HFF-Myc (cell line): ENCODE results near the gene KRT37.

ENCODE experiments used
- DNase-seq: peaks from one replicate; pipeline ENCODE4 v3.0.0-alpha.2; 2011; ENCODE audit warnings: low read depth; ENCODE audit errors: extremely low read depth
- H3K4me3 ChIP-seq: replicated peaks from 2 replicates; pipeline ENCODE4 v1.5.1; 2011; ENCODE audit warnings: low read depth, mild to moderate bottlenecking, control low read depth, low read length
- TF ChIP-seq, protein P1 (sequence below): IDR thresholded peaks from 2 replicates; pipeline ENCODE4 v1.5.1; 2012; ENCODE audit warnings: mild to moderate bottlenecking, low read depth, low read length, control low read depth; ENCODE audit errors: missing control alignments

Gene KRT37

GRCh38 chr17:41393826-41394225 lies 30.6 kb downstream of the KRT37 start:
- no peak for DNase-seq
- no peak overlapping the region for H3K4me3 ChIP-seq
- TF ChIP-seq, protein P1, sequence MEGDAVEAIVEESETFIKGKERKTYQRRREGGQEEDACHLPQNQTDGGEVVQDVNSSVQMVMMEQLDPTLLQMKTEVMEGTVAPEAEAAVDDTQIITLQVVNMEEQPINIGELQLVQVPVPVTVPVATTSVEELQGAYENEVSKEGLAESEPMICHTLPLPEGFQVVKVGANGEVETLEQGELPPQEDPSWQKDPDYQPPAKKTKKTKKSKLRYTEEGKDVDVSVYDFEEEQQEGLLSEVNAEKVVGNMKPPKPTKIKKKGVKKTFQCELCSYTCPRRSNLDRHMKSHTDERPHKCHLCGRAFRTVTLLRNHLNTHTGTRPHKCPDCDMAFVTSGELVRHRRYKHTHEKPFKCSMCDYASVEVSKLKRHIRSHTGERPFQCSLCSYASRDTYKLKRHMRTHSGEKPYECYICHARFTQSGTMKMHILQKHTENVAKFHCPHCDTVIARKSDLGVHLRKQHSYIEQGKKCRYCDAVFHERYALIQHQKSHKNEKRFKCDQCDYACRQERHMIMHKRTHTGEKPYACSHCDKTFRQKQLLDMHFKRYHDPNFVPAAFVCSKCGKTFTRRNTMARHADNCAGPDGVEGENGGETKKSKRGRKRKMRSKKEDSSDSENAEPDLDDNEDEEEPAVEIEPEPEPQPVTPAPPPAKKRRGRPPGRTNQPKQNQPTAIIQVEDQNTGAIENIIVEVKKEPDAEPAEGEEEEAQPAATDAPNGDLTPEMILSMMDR = no peak

DNA sequence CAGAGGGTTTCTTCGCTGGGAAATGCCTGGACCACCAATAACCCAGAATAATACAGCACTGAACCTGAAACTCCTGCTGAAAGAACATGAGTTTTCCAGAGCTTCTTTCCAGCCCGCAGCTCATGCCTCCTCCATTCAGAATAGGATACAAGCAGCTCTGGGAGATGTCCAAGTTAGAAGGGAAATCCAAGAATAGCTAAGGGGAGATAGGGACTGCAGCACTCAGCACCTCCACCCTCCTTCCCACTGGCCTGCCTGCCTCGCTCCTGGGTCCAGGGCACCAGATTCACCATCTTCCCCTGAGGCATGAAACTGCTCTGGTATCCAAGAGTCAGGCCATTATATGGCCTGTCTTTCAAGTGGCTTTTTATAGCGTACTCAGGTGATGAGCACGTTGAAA lies 31.1 kb downstream of the KRT37 start:
- TF ChIP-seq, protein P1 = no peak
- no peak for DNase-seq
- no peak overlapping the region for H3K4me3 ChIP-seq

DNA sequence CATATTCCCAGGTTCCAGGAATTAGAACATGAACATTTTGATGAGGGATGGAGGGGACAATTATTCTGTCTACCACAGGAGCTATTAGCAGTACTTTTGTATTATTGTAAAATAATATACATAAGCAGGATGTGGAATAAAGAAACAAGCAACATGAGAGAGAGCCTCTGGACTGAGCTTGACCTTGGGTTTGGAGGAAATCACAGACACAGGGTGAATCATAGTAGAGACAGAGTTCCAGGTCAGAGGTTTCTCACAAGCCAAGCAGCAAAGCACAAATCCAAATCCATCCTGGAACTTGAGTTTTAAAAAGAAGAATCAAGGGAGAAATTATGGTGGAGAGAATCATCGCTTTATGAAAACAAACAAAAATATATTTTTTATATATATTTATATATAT lies 32.1 kb downstream of the KRT37 start:
- TF ChIP-seq, protein P1 = no peak
- no peak overlapping the region for H3K4me3 ChIP-seq
- DNase-seq = no peak

GRCh38 chr17:41391535-41391934 lies 32.9 kb downstream of the KRT37 start:
- no peak for DNase-seq
- TF ChIP-seq, protein P1 = no peak
- H3K4me3 ChIP-seq = no peak overlapping the region

- H3K4me3 ChIP-seq = no peak overlapping the region
- TF ChIP-seq, protein P1 = no peak
- DNase-seq = no peak
These were observed 33.9 kb downstream of the KRT37 start for GRCh38 chr17:41390411-41390938.

- TF ChIP-seq, protein P1 = no peak
- no peak for DNase-seq
- H3K4me3 ChIP-seq = no peak overlapping the region
These were observed 36.7 kb downstream of the KRT37 start for GRCh38 chr17:41387670-41388069.

DNA sequence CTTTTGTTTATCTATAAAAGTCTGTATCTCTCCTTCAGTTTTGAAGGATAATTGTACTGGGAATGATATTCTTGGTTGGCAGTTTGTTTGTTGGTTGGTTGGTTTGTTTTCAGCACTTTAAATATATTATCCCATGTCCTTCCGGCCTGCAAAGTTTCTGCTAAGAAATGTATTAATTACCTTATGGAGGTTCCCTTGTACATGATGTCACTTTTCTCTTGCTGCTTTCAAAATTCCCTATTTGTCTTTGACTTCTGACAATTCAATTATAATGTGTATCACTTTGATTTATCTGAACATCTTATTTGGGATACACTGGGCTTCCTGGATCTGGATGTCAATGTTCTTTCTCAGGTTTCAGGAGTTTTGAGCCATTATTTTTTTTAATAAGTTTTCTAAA lies 38.2 kb downstream of the KRT37 start:
- TF ChIP-seq, protein P1 = no peak
- no peak for DNase-seq

More for the DNA sequence above, 38.2 kb downstream of the KRT37 start:
- no peak overlapping the region for H3K4me3 ChIP-seq
